Prostate gland (tissue), 2 donors: ENCODE results near the gene TK1.

Experiments
- POLR2AphosphoS5 ChIP-seq: sonication (generic); formaldehyde crosslinking; IDR thresholded peaks from one replicate; pipeline ENCODE4 v1.6.1; 2017; ENCODE audit warnings: antibody characterized with exemption
- TF ChIP-seq, protein P1 (sequence below), 4 experiments: fragments of 200-600 bp in 2 of 4; fragments of 450-650 bp in 2 of 4; sonication (generic) in 2 of 4; IDR thresholded peaks; 1 replicate in 3 of 4; 2 replicates in 1 of 4; pipeline ENCODE4 v1.5.1; 2016 to 2019; ENCODE audit warnings: antibody characterized with exemption in 4 of 4, mild to moderate bottlenecking in 2 of 4, moderate library complexity in 2 of 4

GRCh38 chr17:78134899-78135385 is 51.9 kb downstream of the TK1 start:
- TF ChIP-seq, protein P1, sequence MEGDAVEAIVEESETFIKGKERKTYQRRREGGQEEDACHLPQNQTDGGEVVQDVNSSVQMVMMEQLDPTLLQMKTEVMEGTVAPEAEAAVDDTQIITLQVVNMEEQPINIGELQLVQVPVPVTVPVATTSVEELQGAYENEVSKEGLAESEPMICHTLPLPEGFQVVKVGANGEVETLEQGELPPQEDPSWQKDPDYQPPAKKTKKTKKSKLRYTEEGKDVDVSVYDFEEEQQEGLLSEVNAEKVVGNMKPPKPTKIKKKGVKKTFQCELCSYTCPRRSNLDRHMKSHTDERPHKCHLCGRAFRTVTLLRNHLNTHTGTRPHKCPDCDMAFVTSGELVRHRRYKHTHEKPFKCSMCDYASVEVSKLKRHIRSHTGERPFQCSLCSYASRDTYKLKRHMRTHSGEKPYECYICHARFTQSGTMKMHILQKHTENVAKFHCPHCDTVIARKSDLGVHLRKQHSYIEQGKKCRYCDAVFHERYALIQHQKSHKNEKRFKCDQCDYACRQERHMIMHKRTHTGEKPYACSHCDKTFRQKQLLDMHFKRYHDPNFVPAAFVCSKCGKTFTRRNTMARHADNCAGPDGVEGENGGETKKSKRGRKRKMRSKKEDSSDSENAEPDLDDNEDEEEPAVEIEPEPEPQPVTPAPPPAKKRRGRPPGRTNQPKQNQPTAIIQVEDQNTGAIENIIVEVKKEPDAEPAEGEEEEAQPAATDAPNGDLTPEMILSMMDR (IDR thresholded peaks at IDR 0.05), result no peak
- no peak for TF ChIP-seq POLR2AphosphoS5
